Brain microvascular endothelial cell (primary cell): ENCODE results near the gene PDIA4.
"Not testable (repeated sequence)": the region's sequence is repeated elsewhere in the genome, so short reads cannot be mapped to it uniquely, and the experiment has no call there.

Experiments used
- DNase-seq: peaks from one replicate; pipeline ENCODE4 v3.0.0-alpha.2; 2020
- H3K27ac ChIP-seq: fragments of 250-450 bp; sonication (Bioruptor Pico); 2 replicates; pipeline ENCODE4 v1.5.1; 2020; ENCODE audit warnings: mild to moderate bottlenecking, moderate library complexity
- H3K27me3 ChIP-seq: fragments of 250-450 bp; sonication (Bioruptor Pico); replicated peaks from 2 replicates; pipeline ENCODE4 v1.5.1; 2020; ENCODE audit warnings: mild to moderate bottlenecking
- H3K36me3 ChIP-seq: fragments of 250-450 bp; sonication (Bioruptor Pico); replicated peaks from 2 replicates; pipeline ENCODE4 v1.5.1; 2020; ENCODE audit warnings: mild to moderate bottlenecking
- H3K4me3 ChIP-seq: 2 replicates; pipeline ENCODE4 v1.5.1; 2011; ENCODE audit warnings: low read depth, mild to moderate bottlenecking, control low read depth, low read length, moderate library complexity
- CTCF ChIP-seq: IDR thresholded peaks from 2 replicates; pipeline ENCODE4 v1.5.1; 2011; ENCODE audit warnings: low read depth, mild to moderate bottlenecking, moderate library complexity, low read length, control low read depth, inconsistent platforms; ENCODE audit errors: missing control alignments
- in situ Hi-C: cut with HindIII; loops from 2 replicates; pipeline ENCODE4 v1.10.0; 2017; ENCODE audit warnings: low sequenced_read_pairs, low pct_ligation_motif_present

PDIA4 gene

GRCh38 chr7:149043936-149044335 lies 15.6 kb upstream of the PDIA4 start:
- H3K27me3 ChIP-seq = no peaks in the 10 kb centered on the region
- no peak overlapping the region for H3K27ac ChIP-seq
- H3K4me3 ChIP-seq = no peak overlapping the region
- no peak for DNase-seq
- H3K36me3 ChIP-seq = no peaks in the 10 kb centered on the region
- in situ Hi-C loops = no loop called here
- TF ChIP-seq CTCF = no peak

GRCh38 chr7:149041350-149041749 lies 13.0 kb upstream of the PDIA4 start:
- in situ Hi-C loops = no loop called here
- no peak for DNase-seq

GRCh38 chr7:149038641-149039040 lies 10.3 kb upstream of the PDIA4 start:
- H3K27ac ChIP-seq, H3K4me3 ChIP-seq, H3K36me3 ChIP-seq, in situ Hi-C loops, DNase-seq, H3K27me3 ChIP-seq: not testable (repeated sequence)

More at GRCh38 chr7:149041350-149041749, 13.0 kb upstream of the PDIA4 start:
- Histone ChIP-seq H3K27ac (no peak overlapping the region), H3K4me3 (no peak overlapping the region), H3K36me3 (no peaks in the 10 kb centered on the region), H3K27me3 (no peaks in the 10 kb centered on the region)
- no peak for TF ChIP-seq CTCF

GRCh38 chr7:149036676-149037075 lies 8.4 kb upstream of the PDIA4 start:
- DNase-seq = no peak
- no peaks in the 10 kb centered on the region for H3K36me3 ChIP-seq
- no peaks in the 10 kb centered on the region for H3K27me3 ChIP-seq
- TF ChIP-seq CTCF = no peak
- in situ Hi-C loops = no loop called here
- no peak overlapping the region for H3K27ac ChIP-seq
- H3K4me3 ChIP-seq = no peak overlapping the region

GRCh38 chr7:149031353-149031910 lies 3.1 kb upstream of the PDIA4 start:
- Histone ChIP-seq H3K27me3 (no peaks in the 10 kb centered on the region), H3K27ac (no peak overlapping the region), H3K4me3 (no peak overlapping the region), H3K36me3 (no peaks in the 10 kb centered on the region)
- in situ Hi-C loops = no loop called here
- DNase-seq = no peak
- no peak for TF ChIP-seq CTCF

GRCh38 chr7:149030439-149030838 lies 2.1 kb upstream of the PDIA4 start:
- H3K36me3 ChIP-seq, H3K4me3 ChIP-seq: not testable (repeated sequence)

GRCh38 chr7:149027611-149028345 lies 527 bp downstream of the PDIA4 start:
- DNase-seq = no peak
- Histone ChIP-seq H3K27ac (peak overlapping the region; percentile 79), H3K4me3 (peak overlapping the region; percentile 85), H3K27me3 (no peaks in the 10 kb centered on the region), H3K36me3 (peaks cover 5% of the 10 kb centered on the region)
- no peak for TF ChIP-seq CTCF
- in situ Hi-C loops = no loop called here

More at GRCh38 chr7:149030439-149030838, 2.1 kb upstream of the PDIA4 start:
- H3K27ac ChIP-seq, DNase-seq, H3K27me3 ChIP-seq, in situ Hi-C loops: not testable (repeated sequence)
